PC-3 (cell line): ENCODE results near the gene DRD2. TPM values are rescaled to one million over a fixed set of nuclear protein-coding genes. Genes with fewer than 3 reads are reported as not detected.
A peak's percentile ranks its signal among the peaks of the same experiment; 100 is the strongest.

Source experiments
- ATAC-seq: fragments of 200-7000 bp; cut with Tn5 transposase; 2 replicates; pipeline ENCODE4 v1.9.1; 2020; ENCODE audit warnings: mild to moderate bottlenecking, moderate library complexity
- BruUV-seq: library from RNA; stranded (reverse); fragments of 400-500 nt; replicated peaks from 2 replicates; lab custom pipeline; 2021; lab: Mats Ljungman, UMichigan
- CTCF ChIA-PET: fragments of 300-600 bp; sonication (Branson Sonifier 250); formaldehyde crosslinking; loops from one replicate; lab custom pipeline; 2022; ENCODE audit warnings: antibody characterized with exemption; lab: Charles Lee
- POLR2A ChIA-PET: fragments of 300-600 bp; sonication (Branson Sonifier 250); formaldehyde crosslinking; loops from one replicate; lab custom pipeline; 2022; ENCODE audit warnings: antibody characterized with exemption; ENCODE audit not compliant: unreplicated experiment; lab: Charles Lee
- DNase-seq: peaks from one replicate; pipeline ENCODE4 v3.0.0-alpha.2; 2015
- H2AFZ ChIP-seq: fragments of 300-600 bp; sonication (generic); 2 replicates; pipeline ENCODE4 v1.6.0; 2016; ENCODE audit warnings: antibody characterized with exemption, low read length
- H3F3A ChIP-seq: fragments of 300-600 bp; sonication (generic); one replicate; pipeline ENCODE4 v1.6.0; 2017; ENCODE audit warnings: antibody characterized with exemption, low read length, control low read depth, mild to moderate bottlenecking; ENCODE audit not compliant: unreplicated experiment
- H3K27ac ChIP-seq: fragments of 300-600 bp; sonication (generic); 2 replicates; pipeline ENCODE4 v1.5.1; 2016; ENCODE audit warnings: mild to moderate bottlenecking, low read length
- H3K27me3 ChIP-seq: fragments of 300-600 bp; sonication (generic); 2 replicates; pipeline ENCODE4 v1.6.1; 2016; ENCODE audit warnings: low read length, mixed read lengths
- H3K36me3 ChIP-seq: fragments of 300-600 bp; sonication (generic); 2 replicates; pipeline ENCODE4 v1.6.1; 2016; ENCODE audit warnings: low read depth, mixed run types, low read length, mixed read lengths
- H3K4me1 ChIP-seq: fragments of 300-600 bp; sonication (generic); 2 replicates; pipeline ENCODE4 v1.5.1; 2016; ENCODE audit warnings: low read length; ENCODE audit not compliant: insufficient read depth
- H3K4me2 ChIP-seq: fragments of 300-600 bp; sonication (generic); 2 replicates; pipeline ENCODE4 v1.6.0; 2016; ENCODE audit warnings: low read length
- H3K4me3 ChIP-seq: fragments of 300-600 bp; sonication (generic); 2 replicates; pipeline ENCODE4 v1.5.1; 2016; ENCODE audit warnings: mild to moderate bottlenecking, low read length, mixed read lengths
- H3K79me2 ChIP-seq: fragments of 300-600 bp; sonication (generic); 2 replicates; pipeline ENCODE4 v1.6.1; 2017; ENCODE audit warnings: low read length, mixed read lengths
- H3K9ac ChIP-seq: fragments of 300-600 bp; sonication (generic); 2 replicates; pipeline ENCODE4 v1.6.0; 2016; ENCODE audit warnings: mild to moderate bottlenecking, low read length
- H3K9me2 ChIP-seq: fragments of 300-600 bp; sonication (generic); replicated peaks from 2 replicates; pipeline ENCODE4 v1.6.1; 2016; ENCODE audit warnings: mixed run types, low read length, mixed read lengths
- H3K9me3 ChIP-seq: fragments of 300-600 bp; sonication (generic); 2 replicates; pipeline ENCODE4 v1.6.1; 2016; ENCODE audit warnings: low read length, mixed read lengths
- H4K20me1 ChIP-seq: fragments of 300-600 bp; sonication (generic); 2 replicates; pipeline ENCODE4 v1.6.1; 2016; ENCODE audit warnings: low read length, mixed read lengths
- CTCF ChIP-seq: fragments of 300-600 bp; sonication (generic); conservative IDR thresholded peaks from 2 replicates; pipeline ENCODE4 v1.5.1; 2017; ENCODE audit warnings: antibody characterized with exemption, low read depth, mild to moderate bottlenecking, low read length
- EZH2 ChIP-seq: fragments of 300-600 bp; sonication (generic); IDR thresholded peaks from one replicate; pipeline ENCODE4 v1.6.1; 2017; ENCODE audit warnings: antibody characterized with exemption, mild to moderate bottlenecking, low read length; ENCODE audit not compliant: unreplicated experiment
- EZH2phosphoT487 ChIP-seq: fragments of 300-600 bp; sonication (generic); IDR thresholded peaks from 2 replicates; pipeline ENCODE4 v1.6.1; 2018; ENCODE audit warnings: mild to moderate bottlenecking, antibody characterized with exemption, low read length, borderline replicate concordance
- intact Hi-C: fragments of 100-400 bp; cut with micrococcal nuclease; formaldehyde crosslinking; loops from 2 replicates; pipeline ENCODE4 v1.9.0; 2023
- total RNA-seq: library from RNA; depleted of rRNA; stranded (reverse); fragments of >200 nt; gene quantifications from 2 replicates; pipeline ENCODE4 v1.2.3, GENCODE V29; 2014

DRD2 gene
- total RNA-seq, 1 experiment from 2014 or later: not detected

DNA sequence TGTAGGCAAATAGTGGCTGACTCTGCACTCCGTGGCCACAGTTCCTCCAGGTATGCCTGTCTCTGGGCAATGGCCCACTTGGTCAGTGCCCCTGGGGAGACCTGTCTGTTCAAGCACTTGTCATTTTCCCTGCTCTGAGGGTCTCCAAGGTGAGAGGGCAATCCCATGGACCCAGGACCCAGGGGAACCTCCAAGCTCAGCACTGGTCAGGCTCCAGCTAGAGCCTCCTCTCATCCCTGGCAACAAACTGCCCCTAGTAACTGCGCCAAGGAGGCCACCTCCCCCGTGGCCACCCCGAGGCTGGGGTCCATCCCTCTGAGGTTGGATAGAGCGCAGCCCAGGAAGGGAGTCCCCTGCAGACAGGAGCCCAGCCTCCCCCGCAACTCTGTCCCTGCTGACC is 88.3 kb downstream of the DRD2 start:
- no peak overlapping the region for H2AFZ ChIP-seq
- POLR2A ChIA-PET: no interaction called here
- no peak for DNase-seq
- TF ChIP-seq EZH2phosphoT487: no peak
- no peak for TF ChIP-seq CTCF
- TF ChIP-seq EZH2: no peak
- ATAC-seq: no peak
- H3F3A ChIP-seq: peaks cover 3% of the 10 kb centered on the region
- H3K36me3 ChIP-seq: no peaks in the 10 kb centered on the region
- H3K9me2 ChIP-seq: no peaks in the 10 kb centered on the region
- no peaks in the 10 kb centered on the region for H4K20me1 ChIP-seq
- H3K4me1 ChIP-seq: peaks cover 20% of the 10 kb centered on the region
- CTCF ChIA-PET: no interaction called here
- H3K4me3 ChIP-seq: no peak overlapping the region
- no peaks in the 10 kb centered on the region for H3K79me2 ChIP-seq
- H3K27me3 ChIP-seq: 0 out of 2 replicates have a peak, but pooled peaks cover under 1% of the 10 kb centered on the region
- intact Hi-C loops: no loop called here
- H3K27ac ChIP-seq: no peak overlapping the region
- no peak overlapping the region for H3K9ac ChIP-seq
- no peaks in the 10 kb centered on the region for H3K9me3 ChIP-seq
- no TSS peak for BruUV-seq
- H3K4me2 ChIP-seq: no peak overlapping the region

GRCh38 chr11:113385749-113386148 is 89.4 kb downstream of the DRD2 start:
- Histone ChIP-seq H3K27me3 (no peaks in the 10 kb centered on the region), H3K27ac (no peak overlapping the region), H3K4me2 (no peak overlapping the region), H2AFZ (no peak overlapping the region), H3K9me2 (no peaks in the 10 kb centered on the region), H3K4me1 (peaks cover 20% of the 10 kb centered on the region), H4K20me1 (no peaks in the 10 kb centered on the region), H3K9ac (no peak overlapping the region), H3K4me3 (no peak overlapping the region), H3F3A (peaks cover 3% of the 10 kb centered on the region), H3K9me3 (no peaks in the 10 kb centered on the region), H3K79me2 (no peaks in the 10 kb centered on the region), H3K36me3 (no peaks in the 10 kb centered on the region)
- ATAC-seq (no peak), DNase-seq (no peak)
- CTCF ChIA-PET: no interaction called here
- BruUV-seq: no TSS peak
- intact Hi-C loops: no loop called here
- TF ChIP-seq EZH2phosphoT487 (no peak), CTCF (no peak), EZH2 (no peak)
- POLR2A ChIA-PET: no interaction called here

- no peaks in the 10 kb centered on the region for H3K79me2 ChIP-seq
- no peaks in the 10 kb centered on the region for H3K36me3 ChIP-seq
- H2AFZ ChIP-seq: no peak overlapping the region
- H3K27me3 ChIP-seq: no peaks in the 10 kb centered on the region
- H3K27ac ChIP-seq: no peak overlapping the region
- peaks cover 3% of the 10 kb centered on the region for H3F3A ChIP-seq
- H3K9me2 ChIP-seq: no peaks in the 10 kb centered on the region
- POLR2A ChIA-PET: no interaction called here
- peaks cover 20% of the 10 kb centered on the region for H3K4me1 ChIP-seq
- BruUV-seq: no TSS peak
- H3K4me3 ChIP-seq: no peak overlapping the region
- ATAC-seq: peak; percentile 93
- peak overlapping the region; percentile 18 for H3K4me2 ChIP-seq
- peak; percentile 96 for DNase-seq
- H3K9ac ChIP-seq: no peak overlapping the region
- TF ChIP-seq EZH2: no peak
- no peaks in the 10 kb centered on the region for H3K9me3 ChIP-seq
- no peaks in the 10 kb centered on the region for H4K20me1 ChIP-seq
- intact Hi-C loops: no loop called here
- CTCF ChIA-PET: no interaction called here
These were observed 90.6 kb downstream of the DRD2 start for GRCh38 chr11:113384551-113384950.
